ENCODE data around the gene VPREB3. TPM values are rescaled to one million over a fixed set of nuclear protein-coding genes. Genes with fewer than 3 reads are reported as not detected.

The VPREB3 gene
- polyA plus RNA-seq, 1 donor (not counting 4 experiments of a cell fraction or from before 2014, with no cell fraction given), result not detected

- Histone ChIP-seq H3K4me2 (ENCODE audit: control insufficient read depth, extremely low read depth, insufficient read depth, low read depth, low read length) (no peak overlapping the region), H3K9ac (ENCODE audit: control insufficient read depth, extremely low read depth, insufficient read depth, low read length) (no peak overlapping the region), H3K27ac (ENCODE audit: control insufficient read depth, insufficient read depth, low read length) (no peak overlapping the region), H3K4me3 (ENCODE audit: control insufficient read depth in 2 of 3, extremely low read depth in 1 of 3, insufficient read depth in 2 of 3, low read depth in 1 of 3, low read length in 3 of 3) (no peak overlapping the region), H2AFZ (ENCODE audit: control insufficient read depth, low read length) (no peak overlapping the region), H4K20me1 (ENCODE audit: control insufficient read depth, extremely low read depth, insufficient read depth, low read length) (no peaks in the 10 kb centered on the region), H3K9me1 (ENCODE audit: control insufficient read depth, extremely low read depth, insufficient read depth, low read length) (no peaks in the 10 kb centered on the region), H3K27me3 (ENCODE audit: control insufficient read depth, extremely low read depth, insufficient read depth, low read length) (peaks cover 8% of the 10 kb centered on the region), H3K9me3 (ENCODE audit: control insufficient read depth, low read depth, low read length) (no peaks in the 10 kb centered on the region), H3K4me1 (ENCODE audit: control insufficient read depth, extremely low read depth, insufficient read depth, low read length) (peaks cover 3% of the 10 kb centered on the region), H3K79me2 (ENCODE audit: control insufficient read depth, insufficient read depth, low read length) (no peaks in the 10 kb centered on the region), H3K36me3 (ENCODE audit: control insufficient read depth in 2 of 2, extremely low read depth in 1 of 2, insufficient read depth in 2 of 2, low read length in 2 of 2) (no peaks in the 10 kb centered on the region)
- dilution Hi-C loops (cut with MboI; ENCODE audit: extremely low pct_ligation_motif_present, low sequenced_read_pairs), result no loop called here
- no peak for TF ChIP-seq CTCF (optimal IDR thresholded peaks at IDR 0.05 in 1 of 3, IDR thresholded peaks at IDR 0.05 in 1 of 3, conservative IDR thresholded peaks at IDR 0.05 in 1 of 3; ENCODE audit: extremely low read depth in 1 of 3, insufficient read depth in 2 of 3, low read length in 3 of 3)
- TF ChIP-seq EZH2 (IDR thresholded peaks at IDR 0.05; ENCODE audit: low read length), result no peak
- FAIRE-seq (no peak), DNase-seq (ENCODE audit: low read depth, low spot score) (no peak)
Observed at GRCh38 chr22:23763954-23764353, 9.7 kb upstream of the VPREB3 start.

GRCh38 chr22:23763579-23763945 lies 9.3 kb upstream of the VPREB3 start:
- TF ChIP-seq EZH2 (IDR thresholded peaks at IDR 0.05; ENCODE audit: low read length) (no peak), CTCF (optimal IDR thresholded peaks at IDR 0.05 in 1 of 3, IDR thresholded peaks at IDR 0.05 in 1 of 3, conservative IDR thresholded peaks at IDR 0.05 in 1 of 3; ENCODE audit: extremely low read depth in 1 of 3, insufficient read depth in 2 of 3, low read length in 3 of 3) (no peak)
- Histone ChIP-seq H3K27me3 (ENCODE audit: control insufficient read depth, extremely low read depth, insufficient read depth, low read length) (peaks cover 8% of the 10 kb centered on the region), H3K9me3 (ENCODE audit: control insufficient read depth, low read depth, low read length) (no peaks in the 10 kb centered on the region), H3K4me1 (ENCODE audit: control insufficient read depth, extremely low read depth, insufficient read depth, low read length) (peaks cover 3% of the 10 kb centered on the region), H3K4me2 (ENCODE audit: control insufficient read depth, extremely low read depth, insufficient read depth, low read depth, low read length) (no peak overlapping the region), H3K79me2 (ENCODE audit: control insufficient read depth, insufficient read depth, low read length) (no peaks in the 10 kb centered on the region), H3K27ac (ENCODE audit: control insufficient read depth, insufficient read depth, low read length) (no peak overlapping the region), H2AFZ (ENCODE audit: control insufficient read depth, low read length) (no peak overlapping the region), H4K20me1 (ENCODE audit: control insufficient read depth, extremely low read depth, insufficient read depth, low read length) (no peaks in the 10 kb centered on the region), H3K4me3 (ENCODE audit: control insufficient read depth in 2 of 3, extremely low read depth in 1 of 3, insufficient read depth in 2 of 3, low read depth in 1 of 3, low read length in 3 of 3) (no peak overlapping the region), H3K36me3 (ENCODE audit: control insufficient read depth in 2 of 2, extremely low read depth in 1 of 2, insufficient read depth in 2 of 2, low read length in 2 of 2) (no peaks in the 10 kb centered on the region), H3K9ac (ENCODE audit: control insufficient read depth, extremely low read depth, insufficient read depth, low read length) (no peak overlapping the region), H3K9me1 (ENCODE audit: control insufficient read depth, extremely low read depth, insufficient read depth, low read length) (no peaks in the 10 kb centered on the region)
- dilution Hi-C loops (cut with MboI; ENCODE audit: extremely low pct_ligation_motif_present, low sequenced_read_pairs), result no loop called here
- DNase-seq (ENCODE audit: low read depth, low spot score) (no peak), FAIRE-seq (no peak)
